HCT116 (cell line): Measurements from ENCODE around the gene TMIE. TPM values are rescaled to one million over a fixed set of nuclear protein-coding genes. Genes with fewer than 3 reads are reported as not detected.

Experiments
- ATAC-seq: fragments of 200-7000 bp; cut with Tn5 transposase; 2 replicates; pipeline ENCODE4 v1.9.1; 2020; ENCODE audit warnings: mild to moderate bottlenecking, moderate library complexity
- BruUV-seq: library from RNA; stranded (reverse); fragments of 400-500 nt; replicated peaks from 2 replicates; lab custom pipeline; 2021; lab: Mats Ljungman, UMichigan
- CTCF ChIA-PET: fragments of 300-600 bp; sonication (Branson Sonifier 250); formaldehyde crosslinking; loops from one replicate; lab custom pipeline; 2021; ENCODE audit warnings: antibody characterized with exemption; lab: Charles Lee
- POLR2A ChIA-PET: fragments of 300-600, 350-600 bp; sonication (Branson Sonifier 250); formaldehyde crosslinking; loops from one replicate; lab custom pipeline; 2021; ENCODE audit warnings: antibody characterized with exemption; lab: Charles Lee
- RAD21 ChIA-PET, 2 experiments: fragments of 300-600 bp; sonication (Branson Sonifier 250); formaldehyde crosslinking; loops; one replicate each; lab custom pipeline; 2023; ENCODE audit warnings: low total read pairs in 2 of 2; ENCODE audit not compliant: uncharacterized antibody in 2 of 2, unreplicated experiment in 2 of 2, low non-redundant PET in 1 of 2; lab: Charles Lee
- DNase-seq: peaks from one replicate; pipeline ENCODE4 v3.0.0-alpha.2; 2010; ENCODE audit warnings: low read depth, low spot score
- H2AFZ ChIP-seq: fragments of 200-600 bp; shearing (Covaris generic), sonication (generic); 2 replicates; pipeline ENCODE4 v1.6.1; 2017; ENCODE audit warnings: low read depth, mixed run types, mixed read lengths, antibody characterized with exemption, low read length; ENCODE audit not compliant: poor library complexity, severe bottlenecking
- H3K27ac ChIP-seq: 2 replicates; pipeline ENCODE4 v1.5.1; 2012; ENCODE audit warnings: low read depth, low read length
- H3K27me3 ChIP-seq: fragments of 200-600 bp; sonication (generic); 2 replicates; pipeline ENCODE4 v1.6.1; 2016; ENCODE audit warnings: mixed run types, low read length, mixed read lengths; ENCODE audit not compliant: insufficient read depth
- H3K36me3 ChIP-seq, 2 experiments: fragments of 200-500 bp in 1 of 2; fragments of 200-600 bp in 1 of 2; sonication (Bioruptor generic) in 1 of 2; sonication (generic) in 1 of 2; 2 replicates each; pipeline versions ENCODE4 v1.5.1 to v1.6.1; 2014 to 2016; ENCODE audit warnings: low read length in 2 of 2, inconsistent platforms in 1 of 2, mixed read lengths in 1 of 2, mixed run types in 1 of 2; ENCODE audit not compliant: insufficient read depth in 2 of 2, control insufficient read depth in 1 of 2
- H3K4me1 ChIP-seq, 2 experiments: fragments of 200-600 bp in 1 of 2; sonication (generic) in 1 of 2; 2 replicates each; pipeline versions ENCODE4 v1.5.1 to v1.6.1; 2012 to 2017; ENCODE audit warnings: low read length in 2 of 2, inconsistent platforms in 1 of 2, mild to moderate bottlenecking in 1 of 2, mixed read lengths in 1 of 2, mixed run types in 1 of 2, moderate library complexity in 1 of 2; ENCODE audit not compliant: insufficient read depth in 2 of 2, control insufficient read depth in 1 of 2
- H3K4me2 ChIP-seq: fragments of 200-600 bp; sonication (generic); 2 replicates; pipeline ENCODE4 v1.6.1; 2017; ENCODE audit warnings: mixed run types, low read length, mixed read lengths
- H3K4me3 ChIP-seq, 2 experiments: fragments of 200-600 bp in 1 of 2; sonication (generic) in 1 of 2; replicated peaks in 1 of 2; 2 replicates each; pipeline ENCODE4 v1.5.1; 2011 to 2016; ENCODE audit warnings: low read length in 2 of 2, control low read depth in 1 of 2, low read depth in 1 of 2, mild to moderate bottlenecking in 1 of 2, mixed read lengths in 1 of 2, mixed run types in 1 of 2
- H3K79me2 ChIP-seq: fragments of 200-600 bp; sonication (generic); 2 replicates; pipeline ENCODE4 v1.6.1; 2017; ENCODE audit warnings: mild to moderate bottlenecking, mixed run types, low read length, moderate library complexity, mixed read lengths; ENCODE audit not compliant: insufficient read depth
- H3K9ac ChIP-seq: fragments of 200-600 bp; sonication (generic); 2 replicates; pipeline ENCODE4 v1.6.1; 2016; ENCODE audit warnings: low read length, mixed read lengths
- H3K9me2 ChIP-seq: fragments of 200-600 bp; sonication (generic), shearing (Covaris generic); 2 replicates; pipeline ENCODE4 v1.6.1; 2017; ENCODE audit warnings: mixed run types, mild to moderate bottlenecking, moderate library complexity; ENCODE audit not compliant: insufficient read depth
- H3K9me3 ChIP-seq, 2 experiments: fragments of 200-500 bp in 1 of 2; fragments of 200-600 bp in 1 of 2; sonication (Bioruptor generic) in 1 of 2; sonication (generic) in 1 of 2; 2 replicates each; pipeline ENCODE4 v1.6.1; 2014 to 2017; ENCODE audit warnings: low read length in 2 of 2, mixed read lengths in 2 of 2, inconsistent platforms in 1 of 2, low read depth in 1 of 2, mild to moderate bottlenecking in 1 of 2, mixed run types in 1 of 2, moderate library complexity in 1 of 2; ENCODE audit not compliant: control insufficient read depth in 1 of 2, insufficient read depth in 1 of 2
- H4K20me1 ChIP-seq: fragments of 200-600 bp; sonication (generic), shearing (Covaris generic); 2 replicates; pipeline ENCODE4 v1.6.1; 2017; ENCODE audit warnings: mixed run types, mild to moderate bottlenecking, moderate library complexity; ENCODE audit not compliant: insufficient read depth
- CBX3 ChIP-seq: IDR thresholded peaks from 2 replicates; pipeline ENCODE4 v1.6.1; 2012; ENCODE audit warnings: low read depth
- CEBPB ChIP-seq: IDR thresholded peaks from 2 replicates; pipeline ENCODE4 v1.6.1; 2012; ENCODE audit warnings: low read depth
- CTCF ChIP-seq, 3 experiments: fragments of 200-600 bp in 1 of 3; sonication (generic) in 1 of 3; IDR thresholded peaks in 2 of 3; conservative IDR thresholded peaks in 1 of 3; 2 replicates each; pipeline ENCODE4 v1.5.1; 2012 to 2017; ENCODE audit warnings: low read depth in 2 of 3, low read length in 2 of 3, antibody characterized with exemption in 1 of 3, borderline replicate concordance in 1 of 3, control low read depth in 1 of 3, mild to moderate bottlenecking in 1 of 3, mixed read lengths in 1 of 3, mixed run types in 1 of 3, moderate library complexity in 1 of 3; ENCODE audit not compliant: insufficient read depth in 1 of 3
- EGR1 ChIP-seq: IDR thresholded peaks from 2 replicates; pipeline ENCODE4 v1.6.1; 2012; ENCODE audit warnings: low read depth
- ELF1 ChIP-seq: IDR thresholded peaks from 2 replicates; pipeline ENCODE4 v1.6.1; 2012; ENCODE audit warnings: low read depth, borderline replicate concordance
- EZH2 ChIP-seq: fragments of 200-600 bp; sonication (generic); IDR thresholded peaks from 2 replicates; pipeline ENCODE4 v1.6.1; 2017; ENCODE audit warnings: antibody characterized with exemption, mixed run types
- JUND ChIP-seq: IDR thresholded peaks from 2 replicates; pipeline ENCODE4 v1.6.1; 2012
- POLR2A ChIP-seq: IDR thresholded peaks from 2 replicates; pipeline ENCODE4 v1.7.0; 2011; ENCODE audit warnings: borderline replicate concordance; ENCODE audit not compliant: insufficient read depth, insufficient read length; ENCODE audit errors: extremely low read depth
- POLR2AphosphoS5 ChIP-seq: IDR thresholded peaks from 2 replicates; pipeline ENCODE4 v1.6.1; 2011; ENCODE audit warnings: mild to moderate bottlenecking, low read depth, low read length, moderate library complexity
- SIN3A ChIP-seq: IDR thresholded peaks from 2 replicates; pipeline ENCODE4 v1.6.1; 2012; ENCODE audit warnings: low read depth
- SRF ChIP-seq: IDR thresholded peaks from 2 replicates; pipeline ENCODE4 v1.6.1; 2012; ENCODE audit warnings: low read depth
- TCF7L2 ChIP-seq: IDR thresholded peaks from 2 replicates; pipeline ENCODE4 v1.7.0; 2011; ENCODE audit warnings: borderline replicate concordance, inconsistent platforms; ENCODE audit not compliant: insufficient read depth, insufficient read length; ENCODE audit errors: extremely low read depth
- YY1 ChIP-seq: IDR thresholded peaks from 2 replicates; pipeline ENCODE4 v1.6.1; 2011; ENCODE audit warnings: low read length, low read depth, moderate library complexity, mild to moderate bottlenecking; ENCODE audit not compliant: insufficient replicate concordance; ENCODE audit errors: extremely low read depth
- ZNF274 ChIP-seq: fragments of 200-500 bp; sonication (Bioruptor generic); IDR thresholded peaks from 2 replicates; pipeline ENCODE4 v1.6.1; 2014; ENCODE audit warnings: mild to moderate bottlenecking, low read depth, low read length, inconsistent platforms
- intact Hi-C: fragments of 100-400 bp; cut with micrococcal nuclease; formaldehyde crosslinking; loops from 2 replicates; pipeline ENCODE4 v1.10.0; 2022
- total RNA-seq: library from RNA; stranded (reverse); gene quantifications from one replicate; pipeline ENCODE4 v1.2.1, GENCODE V29; 2021; ENCODE audit not compliant: unreplicated experiment

The TMIE gene
- total RNA-seq, 1 experiment from 2014 or later, result 0.74 TPM

GRCh38 chr3:46713050-46713897, 12.1 kb downstream of the TMIE start:
- no peak for DNase-seq
- H4K20me1 ChIP-seq, result no peaks in the 10 kb centered on the region
- ChIA-PET CTCF (no interaction called here), POLR2A (no interaction called here), RAD21 (no interaction called here)
- no peaks in the 10 kb centered on the region for H3K36me3 ChIP-seq
- no peaks in the 10 kb centered on the region for H3K27me3 ChIP-seq
- H3K79me2 ChIP-seq, result no peaks in the 10 kb centered on the region
- no peak overlapping the region for H2AFZ ChIP-seq
- H3K4me3 ChIP-seq, result no peak overlapping the region
- TF ChIP-seq POLR2AphosphoS5 (no peak), CTCF (IDR thresholded peaks at IDR 0.05 in 2 of 3, conservative IDR thresholded peaks at IDR 0.05 in 1 of 3; ENCODE audit: borderline replicate concordance in 1 of 3, insufficient read depth in 1 of 3, low read depth in 2 of 3, low read length in 2 of 3) (no peak), EGR1 (no peak), EZH2 (no peak)
- H3K9me2 ChIP-seq, result no peaks in the 10 kb centered on the region
- intact Hi-C loops, result no loop called here
- H3K27ac ChIP-seq, result no peak overlapping the region
- no peaks in the 10 kb centered on the region for H3K4me1 ChIP-seq
- H3K4me2 ChIP-seq, result no peak overlapping the region
- H3K9me3 ChIP-seq, result no peaks in the 10 kb centered on the region
- BruUV-seq, result no TSS peak
- no peak for ATAC-seq
- no peak overlapping the region for H3K9ac ChIP-seq

GRCh38 chr3:46713898-46714552, 12.8 kb downstream of the TMIE start:
- Histone ChIP-seq H3K27me3 (no peaks in the 10 kb centered on the region), H3K36me3 (no peaks in the 10 kb centered on the region), H3K9me3 (no peaks in the 10 kb centered on the region), H2AFZ (no peak overlapping the region), H3K79me2 (no peaks in the 10 kb centered on the region), H3K4me2 (no peak overlapping the region), H3K4me3 (no peak overlapping the region), H3K27ac (no peak overlapping the region)
- POLR2A ChIA-PET, result no interaction called here
- ATAC-seq, result no peak
- TF ChIP-seq EGR1, result no peak
- no peak for TF ChIP-seq YY1
- no peak for TF ChIP-seq POLR2A
- no peak for TF ChIP-seq CTCF (IDR thresholded peaks at IDR 0.05 in 2 of 3, conservative IDR thresholded peaks at IDR 0.05 in 1 of 3; ENCODE audit: borderline replicate concordance in 1 of 3, insufficient read depth in 1 of 3, low read depth in 2 of 3, low read length in 2 of 3)
- TF ChIP-seq ZNF274, result no peak
- TF ChIP-seq JUND, result no peak
- TF ChIP-seq CBX3, result no peak
- no peak for TF ChIP-seq CEBPB
- no peak for TF ChIP-seq EZH2
- no peak for TF ChIP-seq SIN3A
- no peak for TF ChIP-seq SRF
- TF ChIP-seq TCF7L2, result no peak
- no peak for TF ChIP-seq ELF1
- no peak for TF ChIP-seq POLR2AphosphoS5
- TF ChIP-seq, all 23 proteins: peak for 0
- no TSS peak for BruUV-seq
- ChIA-PET CTCF (no interaction called here), RAD21 (no interaction called here)
- Histone ChIP-seq H3K9ac (no peak overlapping the region), H3K9me2 (no peaks in the 10 kb centered on the region), H3K4me1 (no peaks in the 10 kb centered on the region), H4K20me1 (no peaks in the 10 kb centered on the region)
- intact Hi-C loops, result no loop called here
- DNase-seq, result no peak
